Measurements from ENCODE around the gene CDH2. TPM values are rescaled to one million over a fixed set of nuclear protein-coding genes. Genes with fewer than 3 reads are reported as not detected.

Gene CDH2
- total RNA-seq, 1 experiment from 2014 or later: 42.3 TPM

GRCh38 chr18:28048612-28049011 lies 128.3 kb downstream of the CDH2 start:
- ChIA-PET CTCF (no interaction called here), POLR2A (no interaction called here)
- in situ Hi-C loops (cut with HindIII; ENCODE audit: low pct_unique_long_range_greater_than_20kb, low sequenced_read_pairs) (no loop called here), intact Hi-C loops (cut with micrococcal nuclease; ENCODE audit: unreplicated experiment) (no loop called here)
- DNase-seq (ENCODE audit: low read depth, low spot score) (no peak), ATAC-seq (no peak)
- Histone ChIP-seq H3K4me3 (ENCODE audit: low read depth in 2 of 2, low read length in 2 of 2) (no peak overlapping the region), H3K4me1 (ENCODE audit: control insufficient read depth, insufficient read depth, low read length) (peaks cover 5% of the 10 kb centered on the region; the same call in 1 of the 2 replicates), H3K9me3 (ENCODE audit: control insufficient read depth, insufficient read depth, low read depth, low read length) (no peaks in the 10 kb centered on the region), H3K27me3 (ENCODE audit: control insufficient read depth, insufficient read depth, low read length) (no peaks in the 10 kb centered on the region), H3K36me3 (ENCODE audit: control insufficient read depth, insufficient read depth, low read length) (no peaks in the 10 kb centered on the region), H3K27ac (ENCODE audit: low read length) (no peak overlapping the region)
- no peak for TF ChIP-seq CTCF (IDR thresholded peaks at IDR 0.05)
- TF ChIP-seq REST (IDR thresholded peaks at IDR 0.05; ENCODE audit: insufficient read depth in 1 of 2, low read depth in 2 of 2, low read length in 1 of 2): no peak
- no peak for TF ChIP-seq SIN3A (IDR thresholded peaks at IDR 0.05; ENCODE audit: borderline replicate concordance, insufficient read depth, low read depth, low read length)
- TF ChIP-seq TCF7L2 (IDR thresholded peaks at IDR 0.05; ENCODE audit: low read depth, low read length): no peak
- TF ChIP-seq POLR2AphosphoS5 (IDR thresholded peaks at IDR 0.05; ENCODE audit: low read depth, low read length): no peak
- BruUV-seq (replicated peaks): no TSS peak

GRCh38 chr18:28045880-28046279 lies 131.1 kb downstream of the CDH2 start:
- no TSS peak for BruUV-seq (replicated peaks)
- H3K36me3 ChIP-seq (ENCODE audit: control insufficient read depth, insufficient read depth, low read length): no peaks in the 10 kb centered on the region
- DNase-seq (ENCODE audit: low read depth, low spot score) (no peak), ATAC-seq (no peak)
- in situ Hi-C loops (cut with HindIII; ENCODE audit: low pct_unique_long_range_greater_than_20kb, low sequenced_read_pairs): no loop called here
- POLR2A ChIA-PET: no interaction called here
- CTCF ChIA-PET: no interaction called here
- H3K9me3 ChIP-seq (ENCODE audit: control insufficient read depth, insufficient read depth, low read depth, low read length): no peaks in the 10 kb centered on the region
- peaks cover 5% of the 10 kb centered on the region; the same call in 1 of the 2 replicates for H3K4me1 ChIP-seq (ENCODE audit: control insufficient read depth, insufficient read depth, low read length)
- intact Hi-C loops (cut with micrococcal nuclease; ENCODE audit: unreplicated experiment): no loop called here
- H3K27me3 ChIP-seq (ENCODE audit: control insufficient read depth, insufficient read depth, low read length): no peaks in the 10 kb centered on the region
- no peak overlapping the region for H3K4me3 ChIP-seq (ENCODE audit: low read depth in 2 of 2, low read length in 2 of 2)
- no peak overlapping the region for H3K27ac ChIP-seq (ENCODE audit: low read length)
- TF ChIP-seq CTCF (IDR thresholded peaks at IDR 0.05): no peak
- TF ChIP-seq SIN3A (IDR thresholded peaks at IDR 0.05; ENCODE audit: borderline replicate concordance, insufficient read depth, low read depth, low read length): no peak
- TF ChIP-seq REST (IDR thresholded peaks at IDR 0.05; ENCODE audit: insufficient read depth in 1 of 2, low read depth in 2 of 2, low read length in 1 of 2): no peak
- no peak for TF ChIP-seq POLR2AphosphoS5 (IDR thresholded peaks at IDR 0.05; ENCODE audit: low read depth, low read length)
- TF ChIP-seq TCF7L2 (IDR thresholded peaks at IDR 0.05; ENCODE audit: low read depth, low read length): no peak
